Panc1 (cell line): ENCODE results near the gene ZCCHC2. TPM values are rescaled to one million over a fixed set of nuclear protein-coding genes. Genes with fewer than 3 reads are reported as not detected.

Experiments used
- ATAC-seq: fragments of 200-7000 bp; cut with Tn5 transposase; 2 replicates; pipeline ENCODE4 v1.9.1; 2020; ENCODE audit warnings: mild to moderate bottlenecking, moderate library complexity
- BruUV-seq: library from RNA; stranded (reverse); fragments of 400-500 nt; replicated peaks from 2 replicates; lab custom pipeline; 2021; lab: Mats Ljungman, UMichigan
- CTCF ChIA-PET: fragments of 300-600 bp; sonication (Branson Sonifier 250); formaldehyde crosslinking; loops from one replicate; lab custom pipeline; 2022; ENCODE audit warnings: antibody characterized with exemption; lab: Charles Lee
- POLR2A ChIA-PET: fragments of 300-600 bp; sonication (Branson Sonifier 250); formaldehyde crosslinking; loops from one replicate; lab custom pipeline; 2022; ENCODE audit warnings: antibody characterized with exemption; lab: Charles Lee
- DNase-seq: peaks from one replicate; pipeline ENCODE4 v3.0.0-alpha.2; 2010; ENCODE audit warnings: low read depth, low spot score
- H3K27ac ChIP-seq: 2 replicates; pipeline ENCODE4 v1.5.1; 2011; ENCODE audit warnings: mild to moderate bottlenecking, low read length, inconsistent platforms
- H3K27me3 ChIP-seq: fragments of 200-500 bp; sonication (Bioruptor generic); 2 replicates; pipeline ENCODE4 v1.6.0; 2014; ENCODE audit warnings: low read length, inconsistent platforms; ENCODE audit not compliant: control insufficient read depth, insufficient read depth
- H3K36me3 ChIP-seq: fragments of 200-500 bp; sonication (Bioruptor generic); 2 replicates; pipeline ENCODE4 v1.5.1; 2014; ENCODE audit warnings: inconsistent platforms, mild to moderate bottlenecking, low read length, moderate library complexity; ENCODE audit not compliant: control insufficient read depth, insufficient read depth
- H3K4me1 ChIP-seq: 2 replicates; pipeline ENCODE4 v1.5.1; 2011; ENCODE audit warnings: inconsistent platforms, mild to moderate bottlenecking, low read length, moderate library complexity; ENCODE audit not compliant: control insufficient read depth, insufficient read depth
- H3K4me3 ChIP-seq, 2 experiments: 2 replicates each; pipeline ENCODE4 v1.5.1; 2011 to 2012; ENCODE audit warnings: low read depth in 2 of 2, low read length in 2 of 2, mild to moderate bottlenecking in 2 of 2, inconsistent platforms in 1 of 2, moderate library complexity in 1 of 2
- H3K9me3 ChIP-seq: fragments of 200-500 bp; sonication (Bioruptor generic); 2 replicates; pipeline ENCODE4 v1.5.1; 2014; ENCODE audit warnings: low read depth, mild to moderate bottlenecking, inconsistent platforms, low read length, moderate library complexity; ENCODE audit not compliant: control insufficient read depth, insufficient read depth
- POLR2AphosphoS5 ChIP-seq: IDR thresholded peaks from 2 replicates; pipeline ENCODE4 v1.6.1; 2012; ENCODE audit warnings: mild to moderate bottlenecking, low read depth, low read length, moderate library complexity
- SIN3A ChIP-seq: IDR thresholded peaks from 2 replicates; pipeline ENCODE4 v1.6.1; 2012; ENCODE audit warnings: low read depth, mild to moderate bottlenecking, low read length, moderate library complexity, borderline replicate concordance; ENCODE audit not compliant: insufficient read depth
- TCF7L2 ChIP-seq: IDR thresholded peaks from 2 replicates; pipeline ENCODE4 v1.6.1; 2011; ENCODE audit warnings: mild to moderate bottlenecking, low read depth, low read length, inconsistent platforms
- in situ Hi-C: cut with HindIII; loops from 2 replicates; pipeline ENCODE4 v1.10.0; 2016; ENCODE audit warnings: low sequenced_read_pairs, low pct_unique_long_range_greater_than_20kb
- intact Hi-C: fragments of 100-400 bp; cut with micrococcal nuclease; formaldehyde crosslinking; loops from one replicate; pipeline ENCODE4 v1.10.0; 2022; ENCODE audit not compliant: unreplicated experiment
- total RNA-seq: library from RNA; stranded (reverse); gene quantifications from one replicate; pipeline ENCODE4 v1.2.1, GENCODE V29; 2021; ENCODE audit not compliant: unreplicated experiment
- TF ChIP-seq, protein P1 (sequence below): fragments of 450-650 bp; IDR thresholded peaks from 2 replicates; pipeline ENCODE4 v1.5.1; 2017; ENCODE audit warnings: mild to moderate bottlenecking
- TF ChIP-seq, protein P2 (sequence below), 2 experiments: IDR thresholded peaks; 2 replicates each; pipeline ENCODE4 v1.6.1; 2011 to 2012; ENCODE audit warnings: low read depth in 2 of 2, control low read depth in 1 of 2, low read length in 1 of 2, mild to moderate bottlenecking in 1 of 2, moderate library complexity in 1 of 2; ENCODE audit not compliant: insufficient read depth in 1 of 2

ZCCHC2 gene
- total RNA-seq, 1 experiment from 2014 or later: 18.2 TPM

DNA sequence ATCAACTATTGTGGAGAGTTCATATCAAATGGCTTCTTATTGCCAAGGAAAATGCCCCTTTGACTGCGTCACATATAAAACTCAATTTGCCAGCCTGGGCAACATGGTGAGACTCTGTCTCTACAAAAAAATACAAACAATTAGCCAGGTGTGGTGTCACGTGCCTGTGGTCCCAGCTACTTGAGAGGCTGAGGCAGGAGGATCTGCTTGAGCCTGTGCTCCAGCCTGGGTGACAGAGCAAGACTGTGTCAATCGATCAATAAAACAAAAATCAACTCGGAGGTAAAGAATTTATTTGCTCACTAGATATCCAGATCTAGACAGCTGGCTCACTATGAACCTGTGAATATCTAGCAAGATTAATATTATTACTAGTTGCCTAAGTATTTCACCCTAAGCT is 1.7 kb upstream of the ZCCHC2 start:
- Histone ChIP-seq H3K36me3 (no peaks in the 10 kb centered on the region), H3K4me1 (peaks cover 4% of the 10 kb centered on the region), H3K4me3 (peak overlapping the region; percentile 68), H3K27me3 (no peaks in the 10 kb centered on the region), H3K9me3 (no peaks in the 10 kb centered on the region), H3K27ac (peak overlapping the region; percentile 83; the same call in 1 of the 2 replicates)
- POLR2A ChIA-PET: interaction anchor here (0.6 kb wide), 1 partner anchor 8 kb away, joined by 4 read pairs; no protein-coding TSS in a partner anchor
- TF ChIP-seq, protein P1, sequence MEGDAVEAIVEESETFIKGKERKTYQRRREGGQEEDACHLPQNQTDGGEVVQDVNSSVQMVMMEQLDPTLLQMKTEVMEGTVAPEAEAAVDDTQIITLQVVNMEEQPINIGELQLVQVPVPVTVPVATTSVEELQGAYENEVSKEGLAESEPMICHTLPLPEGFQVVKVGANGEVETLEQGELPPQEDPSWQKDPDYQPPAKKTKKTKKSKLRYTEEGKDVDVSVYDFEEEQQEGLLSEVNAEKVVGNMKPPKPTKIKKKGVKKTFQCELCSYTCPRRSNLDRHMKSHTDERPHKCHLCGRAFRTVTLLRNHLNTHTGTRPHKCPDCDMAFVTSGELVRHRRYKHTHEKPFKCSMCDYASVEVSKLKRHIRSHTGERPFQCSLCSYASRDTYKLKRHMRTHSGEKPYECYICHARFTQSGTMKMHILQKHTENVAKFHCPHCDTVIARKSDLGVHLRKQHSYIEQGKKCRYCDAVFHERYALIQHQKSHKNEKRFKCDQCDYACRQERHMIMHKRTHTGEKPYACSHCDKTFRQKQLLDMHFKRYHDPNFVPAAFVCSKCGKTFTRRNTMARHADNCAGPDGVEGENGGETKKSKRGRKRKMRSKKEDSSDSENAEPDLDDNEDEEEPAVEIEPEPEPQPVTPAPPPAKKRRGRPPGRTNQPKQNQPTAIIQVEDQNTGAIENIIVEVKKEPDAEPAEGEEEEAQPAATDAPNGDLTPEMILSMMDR: no peak
- TF ChIP-seq POLR2AphosphoS5 (no peak), SIN3A (no peak), TCF7L2 (no peak)
- TF ChIP-seq, protein P2, sequence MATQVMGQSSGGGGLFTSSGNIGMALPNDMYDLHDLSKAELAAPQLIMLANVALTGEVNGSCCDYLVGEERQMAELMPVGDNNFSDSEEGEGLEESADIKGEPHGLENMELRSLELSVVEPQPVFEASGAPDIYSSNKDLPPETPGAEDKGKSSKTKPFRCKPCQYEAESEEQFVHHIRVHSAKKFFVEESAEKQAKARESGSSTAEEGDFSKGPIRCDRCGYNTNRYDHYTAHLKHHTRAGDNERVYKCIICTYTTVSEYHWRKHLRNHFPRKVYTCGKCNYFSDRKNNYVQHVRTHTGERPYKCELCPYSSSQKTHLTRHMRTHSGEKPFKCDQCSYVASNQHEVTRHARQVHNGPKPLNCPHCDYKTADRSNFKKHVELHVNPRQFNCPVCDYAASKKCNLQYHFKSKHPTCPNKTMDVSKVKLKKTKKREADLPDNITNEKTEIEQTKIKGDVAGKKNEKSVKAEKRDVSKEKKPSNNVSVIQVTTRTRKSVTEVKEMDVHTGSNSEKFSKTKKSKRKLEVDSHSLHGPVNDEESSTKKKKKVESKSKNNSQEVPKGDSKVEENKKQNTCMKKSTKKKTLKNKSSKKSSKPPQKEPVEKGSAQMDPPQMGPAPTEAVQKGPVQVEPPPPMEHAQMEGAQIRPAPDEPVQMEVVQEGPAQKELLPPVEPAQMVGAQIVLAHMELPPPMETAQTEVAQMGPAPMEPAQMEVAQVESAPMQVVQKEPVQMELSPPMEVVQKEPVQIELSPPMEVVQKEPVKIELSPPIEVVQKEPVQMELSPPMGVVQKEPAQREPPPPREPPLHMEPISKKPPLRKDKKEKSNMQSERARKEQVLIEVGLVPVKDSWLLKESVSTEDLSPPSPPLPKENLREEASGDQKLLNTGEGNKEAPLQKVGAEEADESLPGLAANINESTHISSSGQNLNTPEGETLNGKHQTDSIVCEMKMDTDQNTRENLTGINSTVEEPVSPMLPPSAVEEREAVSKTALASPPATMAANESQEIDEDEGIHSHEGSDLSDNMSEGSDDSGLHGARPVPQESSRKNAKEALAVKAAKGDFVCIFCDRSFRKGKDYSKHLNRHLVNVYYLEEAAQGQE (IDR thresholded peaks at IDR 0.05; ENCODE audit: insufficient read depth in 1 of 2, low read depth in 2 of 2, low read length in 1 of 2): no peak
- in situ Hi-C loops (no loop called here), intact Hi-C loops (loop anchor here (10.0 kb wide), 1 partner anchor 186 kb away; no protein-coding TSS in a partner anchor)
- DNase-seq: no peak
- BruUV-seq: no TSS peak
- CTCF ChIA-PET: no interaction called here
- ATAC-seq: no peak

DNA sequence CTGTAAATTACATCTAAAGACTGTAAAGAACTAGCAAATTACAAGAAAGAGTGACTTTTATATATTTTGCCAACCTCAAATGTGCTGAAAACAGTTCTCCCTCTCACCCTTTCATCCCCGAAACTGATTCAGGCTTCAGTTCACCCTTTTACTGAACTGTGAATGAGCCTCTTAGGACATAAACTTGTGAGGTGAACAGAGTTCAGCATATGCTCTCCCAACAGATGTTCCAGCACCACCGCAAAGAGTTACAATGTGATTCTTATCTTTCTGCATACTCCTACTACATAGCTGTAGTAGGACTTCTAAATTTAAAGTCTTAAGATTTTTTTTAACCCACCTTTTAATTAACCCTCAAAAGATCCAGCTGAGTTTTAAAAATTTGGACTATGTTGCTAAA is 1.2 kb upstream of the ZCCHC2 start:
- TF ChIP-seq TCF7L2 (no peak), POLR2AphosphoS5 (no peak), SIN3A (no peak)
- TF ChIP-seq, protein P2 (IDR thresholded peaks at IDR 0.05; ENCODE audit: insufficient read depth in 1 of 2, low read depth in 2 of 2, low read length in 1 of 2): no peak
- TF ChIP-seq, protein P1: no peak
- POLR2A ChIA-PET: interaction anchor here (0.6 kb wide), 1 partner anchor 9 kb away, joined by 4 read pairs; no protein-coding TSS in a partner anchor
- BruUV-seq: no TSS peak
- CTCF ChIA-PET: no interaction called here
- no peak for DNase-seq
- H3K27ac ChIP-seq: peak overlapping the region; percentile 83
- H3K27me3 ChIP-seq: no peaks in the 10 kb centered on the region
- H3K9me3 ChIP-seq: no peaks in the 10 kb centered on the region
- intact Hi-C loops (loop anchor here (10.0 kb wide), 1 partner anchor 187 kb away; no protein-coding TSS in a partner anchor), in situ Hi-C loops (no loop called here)
- H3K4me3 ChIP-seq: peak overlapping the region; percentile 68
- H3K36me3 ChIP-seq: no peaks in the 10 kb centered on the region
- no peak for ATAC-seq
- peaks cover 4% of the 10 kb centered on the region for H3K4me1 ChIP-seq
